Measurements from ENCODE around the gene FCRL5.
A peak's percentile ranks its signal among the peaks of the same experiment; 100 is the strongest.

The FCRL5 gene

GRCh38 chr1:157551694-157552693 lies at the start of gene FCRL5:
Gene FCRL5, minus strand, starts transcription at chr1:157552515. Its CDS starts 153 bp downstream, at chr1:157552362.
- peak within 1 kb of the TSS; percentile 72 for H3K4me3 ChIP-seq (IDR thresholded peaks at IDR 0.05; ENCODE audit: insufficient read depth, low read depth, low read length)
- H3K4me2 ChIP-seq: peak within 1 kb of the TSS; percentile 21
- peak within 1 kb of the TSS; percentile 3; the same call in 1 of the 2 replicates for H3K27ac ChIP-seq
- peak within 1 kb of the TSS; percentile 1; the same call in 1 of the 2 replicates for H2AFZ ChIP-seq (ENCODE audit: low read depth)
- no peaks in the 10 kb centered on the region for H4K20me1 ChIP-seq (ENCODE audit: insufficient read depth)
- H3K36me3 ChIP-seq (ENCODE audit: insufficient read depth): no peaks in the 10 kb centered on the region
- H3K27me3 ChIP-seq (ENCODE audit: insufficient read depth, low read depth): no peaks in the 10 kb centered on the region
- peaks cover 18% of the 10 kb centered on the region for H3K4me1 ChIP-seq (ENCODE audit: low read depth, poor library complexity, severe bottlenecking)
- no peak for TF ChIP-seq CTCF (conservative IDR thresholded peaks at IDR 0.05; ENCODE audit: low read depth, low read length)
- no peak within 1 kb of the TSS for H3K9ac ChIP-seq
- H3K79me2 ChIP-seq (ENCODE audit: insufficient read depth, low read depth): no peaks in the 10 kb centered on the region

DNA sequence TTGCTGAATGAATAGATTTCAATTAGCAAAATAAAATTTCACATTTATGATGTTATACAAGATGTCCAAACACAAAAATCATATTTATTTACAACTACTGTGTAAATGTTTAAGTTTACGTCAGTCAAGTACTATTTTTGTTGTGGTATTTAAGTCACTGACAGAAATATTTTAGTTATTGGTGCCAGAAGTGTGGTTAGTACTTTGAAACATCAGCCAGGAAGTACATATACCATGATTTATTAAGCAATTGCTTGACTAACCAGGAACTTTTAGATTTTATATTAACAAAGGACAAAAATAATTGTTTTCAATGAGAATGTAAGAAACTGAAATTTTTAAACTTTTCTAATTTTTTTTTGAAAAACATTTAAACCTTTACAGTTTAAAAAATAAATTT lies 47.9 kb upstream of the FCRL5 start:
- Histone ChIP-seq H3K27me3 (ENCODE audit: insufficient read depth, low read depth) (peaks cover 6% of the 10 kb centered on the region; the same call in 1 of the 2 replicates), H4K20me1 (ENCODE audit: insufficient read depth) (no peaks in the 10 kb centered on the region), H3K27ac (no peak overlapping the region), H2AFZ (ENCODE audit: low read depth) (no peak overlapping the region), H3K4me1 (ENCODE audit: low read depth, poor library complexity, severe bottlenecking) (peaks cover 46% of the 10 kb centered on the region), H3K36me3 (ENCODE audit: insufficient read depth) (no peaks in the 10 kb centered on the region), H3K79me2 (ENCODE audit: insufficient read depth, low read depth) (no peaks in the 10 kb centered on the region), H3K9ac (no peak overlapping the region), H3K4me2 (no peak overlapping the region), H3K4me3 (IDR thresholded peaks at IDR 0.05; ENCODE audit: insufficient read depth, low read depth, low read length) (no peak overlapping the region)
- no peak for TF ChIP-seq CTCF (conservative IDR thresholded peaks at IDR 0.05; ENCODE audit: low read depth, low read length)

- no peaks in the 10 kb centered on the region for H3K36me3 ChIP-seq (ENCODE audit: insufficient read depth)
- no peaks in the 10 kb centered on the region for H3K79me2 ChIP-seq (ENCODE audit: insufficient read depth, low read depth)
- peak within 1 kb of the TSS; percentile 62 for H3K4me2 ChIP-seq
- H3K4me1 ChIP-seq (ENCODE audit: low read depth, poor library complexity, severe bottlenecking): peaks cover 63% of the 10 kb centered on the region
- peaks cover 9% of the 10 kb centered on the region; the same call in 1 of the 2 replicates for H3K27me3 ChIP-seq (ENCODE audit: insufficient read depth, low read depth)
- no peak within 1 kb of the TSS for H2AFZ ChIP-seq (ENCODE audit: low read depth)
- peak within 1 kb of the TSS; percentile 5; the same call in 1 of the 2 replicates for H3K27ac ChIP-seq
- H4K20me1 ChIP-seq (ENCODE audit: insufficient read depth): no peaks in the 10 kb centered on the region
- H3K9ac ChIP-seq: no peak within 1 kb of the TSS
- H3K4me3 ChIP-seq (IDR thresholded peaks at IDR 0.05; ENCODE audit: insufficient read depth, low read depth, low read length): peak within 1 kb of the TSS; percentile 15
- TF ChIP-seq CTCF (conservative IDR thresholded peaks at IDR 0.05; ENCODE audit: low read depth, low read length): no peak
Measured at GRCh38 chr1:157597959-157598667, 45.8 kb upstream of the FCRL5 start, which contains the start of gene FCRL4. Gene FCRL4, minus strand, starts transcription at chr1:157598085. Its CDS starts 141 bp downstream, at chr1:157597944.

DNA sequence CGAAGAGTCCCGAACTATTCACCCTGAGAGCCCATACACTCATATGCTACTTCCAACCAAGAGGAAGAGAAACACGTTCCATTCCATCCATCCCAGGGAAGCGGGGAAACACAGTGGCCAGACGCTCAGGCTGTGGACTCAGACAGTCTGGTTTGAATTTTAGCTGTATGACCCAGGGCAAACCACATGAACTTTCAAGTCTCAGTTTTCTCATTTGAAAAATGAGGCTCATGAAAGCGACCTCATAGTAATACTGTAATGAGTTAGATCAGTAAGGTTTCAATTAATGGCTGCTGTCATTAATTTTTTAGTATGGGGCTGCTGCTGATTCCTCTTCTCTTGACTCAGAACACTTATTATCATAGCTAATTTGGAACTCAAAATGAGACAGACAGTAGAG lies 44.1 kb upstream of the FCRL5 start:
- TF ChIP-seq CTCF (conservative IDR thresholded peaks at IDR 0.05; ENCODE audit: low read depth, low read length): no peak
- H3K9ac ChIP-seq: no peak overlapping the region
- peaks cover 9% of the 10 kb centered on the region; the same call in 1 of the 2 replicates for H3K27me3 ChIP-seq (ENCODE audit: insufficient read depth, low read depth)
- peaks cover 63% of the 10 kb centered on the region for H3K4me1 ChIP-seq (ENCODE audit: low read depth, poor library complexity, severe bottlenecking)
- no peaks in the 10 kb centered on the region for H3K36me3 ChIP-seq (ENCODE audit: insufficient read depth)
- no peaks in the 10 kb centered on the region for H3K79me2 ChIP-seq (ENCODE audit: insufficient read depth, low read depth)
- peak overlapping the region; percentile 62 for H3K4me2 ChIP-seq
- H3K27ac ChIP-seq: no peak overlapping the region
- H3K4me3 ChIP-seq (IDR thresholded peaks at IDR 0.05; ENCODE audit: insufficient read depth, low read depth, low read length): no peak overlapping the region
- H2AFZ ChIP-seq (ENCODE audit: low read depth): no peak overlapping the region
- no peaks in the 10 kb centered on the region for H4K20me1 ChIP-seq (ENCODE audit: insufficient read depth)
